ENCODE data around the gene DYNC1I1. TPM values are rescaled to one million over a fixed set of nuclear protein-coding genes. Genes with fewer than 3 reads are reported as not detected.

The DYNC1I1 gene
- total and polyA plus RNA-seq, 4 donors: 0.28 to 0.67 (median 0.39) TPM

DNA sequence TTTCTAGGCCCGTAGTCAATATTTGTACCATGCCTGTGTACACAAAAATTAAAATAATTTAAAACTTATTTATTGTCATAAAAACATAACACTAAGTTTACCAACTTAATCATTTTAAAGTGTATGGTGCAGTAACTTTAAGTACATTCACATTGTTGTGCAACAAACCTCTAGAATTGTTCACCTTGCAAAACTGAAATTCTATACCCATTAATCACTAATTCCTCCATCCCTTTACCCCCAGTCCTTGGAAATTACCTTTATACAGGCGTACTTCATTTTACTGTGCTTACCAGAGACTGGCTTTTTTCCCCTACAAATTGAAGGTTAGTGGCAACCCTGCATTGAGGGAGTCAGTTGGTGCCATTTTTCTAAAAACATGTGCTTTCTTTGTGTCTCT lies 6.3 kb upstream of the DYNC1I1 start:
- Histone ChIP-seq H3K27ac (ENCODE audit: low read depth in 1 of 2, low read length in 2 of 2) (no peak overlapping the region), H3K36me3 (ENCODE audit: control insufficient read depth in 4 of 4, insufficient read depth in 3 of 4, low read depth in 1 of 4, low read length in 3 of 4) (no peaks in the 10 kb centered on the region), H3K4me1 (ENCODE audit: control insufficient read depth in 4 of 4, insufficient read depth in 4 of 4, low read length in 3 of 4) (peaks cover 0 to 3% (median under 1%) of the 10 kb centered on the region in 4 donors), H3K27me3 (ENCODE audit: control insufficient read depth in 4 of 4, insufficient read depth in 4 of 4, low read length in 3 of 4) (no peaks in the 10 kb centered on the region), H3K9ac (ENCODE audit: low read depth in 1 of 2, low read length in 2 of 2) (no peak overlapping the region), H3K4me3 (ENCODE audit: low read depth in 1 of 3, low read length in 3 of 3) (no peak overlapping the region), H3K9me3 (ENCODE audit: control insufficient read depth in 4 of 4, low read length in 3 of 4) (no peaks in the 10 kb centered on the region)
- DNase-seq (ENCODE audit: low spot score): no peak
- TF ChIP-seq FOXA2 (IDR thresholded peaks at IDR 0.05): no peak
- TF ChIP-seq, protein P1, sequence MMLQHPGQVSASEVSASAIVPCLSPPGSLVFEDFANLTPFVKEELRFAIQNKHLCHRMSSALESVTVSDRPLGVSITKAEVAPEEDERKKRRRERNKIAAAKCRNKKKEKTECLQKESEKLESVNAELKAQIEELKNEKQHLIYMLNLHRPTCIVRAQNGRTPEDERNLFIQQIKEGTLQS (IDR thresholded peaks at IDR 0.05): no peak
- no peak for TF ChIP-seq HNF4G (IDR thresholded peaks at IDR 0.05)
- no peak for TF ChIP-seq JUND (IDR thresholded peaks at IDR 0.05)
- TF ChIP-seq, protein P2, sequence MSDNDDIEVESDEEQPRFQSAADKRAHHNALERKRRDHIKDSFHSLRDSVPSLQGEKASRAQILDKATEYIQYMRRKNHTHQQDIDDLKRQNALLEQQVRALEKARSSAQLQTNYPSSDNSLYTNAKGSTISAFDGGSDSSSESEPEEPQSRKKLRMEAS (IDR thresholded peaks at IDR 0.05): no peak
- WGBS: 94% methylated on average over 2 of the region's 2 CpGs

DNA sequence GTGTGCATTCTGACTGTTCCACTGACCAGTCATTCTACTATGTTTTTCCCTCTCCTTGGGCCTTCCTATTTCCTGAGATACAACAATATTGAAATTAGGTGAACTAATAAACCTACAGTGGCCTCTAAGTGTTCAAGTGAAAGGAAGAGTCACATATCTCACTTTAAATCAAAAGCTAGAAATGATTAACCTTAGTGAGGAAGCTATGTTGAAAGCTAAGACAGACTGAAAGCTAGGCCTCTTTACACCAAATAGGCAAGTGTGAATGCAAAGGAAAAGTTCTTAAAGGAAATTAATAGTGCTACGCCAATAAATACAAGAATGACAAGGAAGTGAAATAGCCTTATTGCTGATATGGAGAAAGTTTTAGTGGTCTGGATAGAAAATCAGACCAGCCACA lies 5.7 kb upstream of the DYNC1I1 start:
- Histone ChIP-seq H3K27me3 (ENCODE audit: control insufficient read depth in 4 of 4, insufficient read depth in 4 of 4, low read length in 3 of 4) (no peaks in the 10 kb centered on the region), H3K36me3 (ENCODE audit: control insufficient read depth in 4 of 4, insufficient read depth in 3 of 4, low read depth in 1 of 4, low read length in 3 of 4) (no peaks in the 10 kb centered on the region), H3K9me3 (ENCODE audit: control insufficient read depth in 4 of 4, low read length in 3 of 4) (no peaks in the 10 kb centered on the region), H3K27ac (ENCODE audit: low read depth in 1 of 2, low read length in 2 of 2) (no peak overlapping the region), H3K9ac (ENCODE audit: low read depth in 1 of 2, low read length in 2 of 2) (no peak overlapping the region), H3K4me3 (ENCODE audit: low read depth in 1 of 3, low read length in 3 of 3) (no peak overlapping the region), H3K4me1 (ENCODE audit: control insufficient read depth in 4 of 4, insufficient read depth in 4 of 4, low read length in 3 of 4) (peaks cover 0 to 3% (median under 1%) of the 10 kb centered on the region in 4 donors)
- 95% methylated on average over 1 of the region's 1 CpG for WGBS
- no peak for DNase-seq (ENCODE audit: low spot score)
- TF ChIP-seq FOXA2 (IDR thresholded peaks at IDR 0.05) (no peak), HNF4A (conservative IDR thresholded peaks at IDR 0.05) (no peak), NR2F2 (IDR thresholded peaks at IDR 0.05) (no peak), TAF1 (conservative IDR thresholded peaks at IDR 0.05) (no peak), CTCF (IDR thresholded peaks at IDR 0.05; ENCODE audit: low read depth, low read length, missing input control) (no peak), ZBTB33 (IDR thresholded peaks at IDR 0.05) (no peak), YY1 (IDR thresholded peaks at IDR 0.05) (no peak), JUND (IDR thresholded peaks at IDR 0.05) (no peak), GABPA (IDR thresholded peaks at IDR 0.05 in 1 of 2, conservative IDR thresholded peaks at IDR 0.05 in 1 of 2) (no peak), RAD21 (IDR thresholded peaks at IDR 0.05) (no peak), HNF4G (IDR thresholded peaks at IDR 0.05) (no peak), FOXA1 (IDR thresholded peaks at IDR 0.05) (no peak), REST (IDR thresholded peaks at IDR 0.05) (no peak), EGR1 (IDR thresholded peaks at IDR 0.05; ENCODE audit: low read depth in 2 of 2) (no peak), SP1 (IDR thresholded peaks at IDR 0.05) (no peak), RXRA (IDR thresholded peaks at IDR 0.05) (no peak)
- TF ChIP-seq, protein P1 (IDR thresholded peaks at IDR 0.05): no peak
- TF ChIP-seq, protein P2 (IDR thresholded peaks at IDR 0.05): no peak
